BLaER1 treated with 17β-estradiol and CSF1 and Interleukin-3, amounts not matched to agents 10 nM and 100 nM (cell line): ENCODE data around the gene HEXA.

Source experiments
- H3K27ac ChIP-seq, 11 experiments: shearing (Covaris generic); formaldehyde crosslinking; 2 replicates each; pipeline ENCODE4 v1.8.1; 2022
- H3K27me3 ChIP-seq, 11 experiments: shearing (Covaris generic); formaldehyde crosslinking; 2 replicates each; pipeline ENCODE4 v1.8.1; 2022
- H3K36me3 ChIP-seq, 11 experiments: shearing (Covaris generic); formaldehyde crosslinking; 2 replicates each; pipeline ENCODE4 v1.8.1; 2022
- H3K4me1 ChIP-seq, 10 experiments: shearing (Covaris generic); formaldehyde crosslinking; 2 replicates each; pipeline ENCODE4 v1.8.1; 2022
- H3K4me2 ChIP-seq, 11 experiments: shearing (Covaris generic); formaldehyde crosslinking; 2 replicates each; pipeline ENCODE4 v1.8.1; 2022
- H3K4me3 ChIP-seq, 10 experiments: shearing (Covaris generic); formaldehyde crosslinking; 2 replicates each; pipeline ENCODE4 v1.8.1; 2022
- H3K9ac ChIP-seq, 11 experiments: shearing (Covaris generic); formaldehyde crosslinking; 2 replicates each; pipeline ENCODE4 v1.8.1; 2022
- H3K9me3 ChIP-seq, 11 experiments: shearing (Covaris generic); formaldehyde crosslinking; replicated peaks in 1 of 11; 2 replicates each; pipeline ENCODE4 v1.8.1; 2022
- H4K20me1 ChIP-seq, 11 experiments: shearing (Covaris generic); formaldehyde crosslinking; 2 replicates each; pipeline ENCODE4 v1.8.1; 2022
- Cebpa-rat ChIP-seq, 11 experiments: shearing (Covaris generic); IDR thresholded peaks; 2 replicates each; pipeline ENCODE4 v1.8.1; 2022

HEXA gene

GRCh38 chr15:72323752-72324151, 52.1 kb downstream of the HEXA start:
- Histone ChIP-seq H3K27ac (no peak overlapping the region), H3K4me3 (no peak overlapping the region), H3K4me1 (peaks cover 7 to 26% (median 13%) of the 10 kb centered on the region in 10 experiments), H3K36me3 (peaks cover 23 to 58% (median 45%) of the 10 kb centered on the region in 11 experiments), H3K27me3 (no peaks in the 10 kb centered on the region; a peak in 1 of 22 replicates), H3K4me2 (no peak overlapping the region), H3K9ac (no peak overlapping the region), H3K9me3 (peaks cover 21 to 43% (median 27%) of the 10 kb centered on the region in 11 experiments; a peak in 20 of 22 replicates), H4K20me1 (peaks cover 0 to 5% (median 0%) of the 10 kb centered on the region in 11 experiments; a peak in 1 of 22 replicates)
- no peak for TF ChIP-seq Cebpa-rat (IDR thresholded peaks at IDR 0.05)

GRCh38 chr15:72319985-72320671, 55.7 kb downstream of the HEXA start, which contains the start of gene CELF6:
CELF6 (minus strand) TSS chr15:72320157; CDS start chr15:72319874, 283 bp downstream.
- Histone ChIP-seq H3K4me3 (peak within 1 kb of the TSS; percentile 41 to 67 (median 54)), H3K9ac (peak within 1 kb of the TSS in 8 of 11 experiments; percentile 0 to 68 (median 47); a peak in 12 of 22 replicates)

GRCh38 chr15:72319360-72319984, 56.3 kb downstream of the HEXA start:
- Histone ChIP-seq H3K36me3 (peaks cover 0 to 17% (median 12%) of the 10 kb centered on the region in 11 experiments; a peak in 14 of 22 replicates), H3K9ac (0 out of 22 replicates have a peak overlapping the region, but pooled peaks of 1 of the 11 experiments have one; percentile 11), H3K27ac (peak overlapping the region in 2 of 11 experiments; percentile 44 to 53; a peak in 3 of 22 replicates), H4K20me1 (peaks cover 0 to 7% (median 0%) of the 10 kb centered on the region in 11 experiments; a peak in 1 of 22 replicates), H3K4me1 (peaks cover 18 to 68% (median 21%) of the 10 kb centered on the region in 10 experiments), H3K4me3 (no peak overlapping the region), H3K27me3 (no peaks in the 10 kb centered on the region; a peak in 1 of 22 replicates), H3K4me2 (peak overlapping the region in 3 of 11 experiments; percentile 47 to 95 (median 82); a peak in 6 of 22 replicates), H3K9me3 (peaks cover 8 to 22% (median 15%) of the 10 kb centered on the region in 11 experiments; a peak in 20 of 22 replicates)
- TF ChIP-seq Cebpa-rat (IDR thresholded peaks at IDR 0.05) = no peak

More at GRCh38 chr15:72319985-72320671, 55.7 kb downstream of the HEXA start, which contains the start of gene CELF6:
- peaks cover 0 to 7% (median 0%) of the 10 kb centered on the region in 11 experiments; a peak in 1 of 22 replicates for H4K20me1 ChIP-seq
- H3K27ac ChIP-seq = peak within 1 kb of the TSS in 3 of 11 experiments; percentile 44 to 59 (median 56); a peak in 5 of 22 replicates
- H3K4me1 ChIP-seq = peaks cover 18 to 62% (median 21%) of the 10 kb centered on the region in 10 experiments
- H3K4me2 ChIP-seq = peak within 1 kb of the TSS; percentile 62 to 95 (median 81)
- TF ChIP-seq Cebpa-rat (IDR thresholded peaks at IDR 0.05) = no peak
- H3K9me3 ChIP-seq = peaks cover 9 to 28% (median 20%) of the 10 kb centered on the region in 11 experiments; a peak in 20 of 22 replicates
- no peaks in the 10 kb centered on the region; a peak in 1 of 22 replicates for H3K27me3 ChIP-seq
- H3K36me3 ChIP-seq = peaks cover 0 to 23% (median 17%) of the 10 kb centered on the region in 11 experiments; a peak in 15 of 22 replicates

GRCh38 chr15:72318408-72318942, 57.3 kb downstream of the HEXA start:
- no peak for TF ChIP-seq Cebpa-rat (IDR thresholded peaks at IDR 0.05)
- H4K20me1 ChIP-seq = peaks cover 0 to 7% (median 0%) of the 10 kb centered on the region in 11 experiments; a peak in 2 of 22 replicates
- peaks cover 18 to 68% (median 21%) of the 10 kb centered on the region in 10 experiments for H3K4me1 ChIP-seq
- H3K27me3 ChIP-seq = no peaks in the 10 kb centered on the region; a peak in 1 of 22 replicates
- H3K9ac ChIP-seq = peak overlapping the region in 2 of 11 experiments; percentile 11 to 58; a peak in 3 of 22 replicates
- H3K4me2 ChIP-seq = peak overlapping the region in 3 of 11 experiments; percentile 47 to 95 (median 82); a peak in 6 of 22 replicates
- H3K27ac ChIP-seq = peak overlapping the region in 3 of 11 experiments; percentile 13 to 53 (median 44); a peak in 4 of 22 replicates
- H3K36me3 ChIP-seq = peaks cover 0 to 8% (median 4%) of the 10 kb centered on the region in 11 experiments; a peak in 9 of 22 replicates
- H3K9me3 ChIP-seq = peaks cover 0 to 12% (median 5%) of the 10 kb centered on the region in 11 experiments; a peak in 15 of 22 replicates
- no peak overlapping the region for H3K4me3 ChIP-seq

GRCh38 chr15:72315706-72316370, 60.0 kb downstream of the HEXA start:
- H3K9ac ChIP-seq = no peak overlapping the region
- H3K9me3 ChIP-seq = peaks cover 0 to 7% (median 0%) of the 10 kb centered on the region in 11 experiments; a peak in 1 of 22 replicates
- H3K36me3 ChIP-seq = peaks cover 0 to 14% (median 0%) of the 10 kb centered on the region in 11 experiments; a peak in 2 of 22 replicates
- peaks cover 13 to 59% (median 18%) of the 10 kb centered on the region in 10 experiments for H3K4me1 ChIP-seq
- H3K4me3 ChIP-seq = peak overlapping the region in 2 of 10 experiments; percentile 12 to 32; a peak in 1 of 20 replicates
- no peaks in the 10 kb centered on the region; a peak in 1 of 22 replicates for H3K27me3 ChIP-seq
- peak overlapping the region in 3 of 11 experiments; percentile 4 to 41 (median 10); a peak in 3 of 22 replicates for H3K27ac ChIP-seq
- no peak for TF ChIP-seq Cebpa-rat (IDR thresholded peaks at IDR 0.05)
- H4K20me1 ChIP-seq = peaks cover 0 to 10% (median 3%) of the 10 kb centered on the region in 11 experiments; a peak in 4 of 22 replicates
- peak overlapping the region in 9 of 11 experiments; percentile 3 to 95 (median 18); a peak in 11 of 22 replicates for H3K4me2 ChIP-seq

GRCh38 chr15:72313881-72314280, 61.9 kb downstream of the HEXA start:
- H3K27me3 ChIP-seq = no peaks in the 10 kb centered on the region
- H3K27ac ChIP-seq = no peak overlapping the region
- peaks cover 7 to 43% (median 11%) of the 10 kb centered on the region in 10 experiments; a peak in 16 of 20 replicates for H3K4me1 ChIP-seq
- peaks cover 0 to 28% (median 2%) of the 10 kb centered on the region in 11 experiments; a peak in 4 of 22 replicates for H4K20me1 ChIP-seq
- H3K9ac ChIP-seq = no peak overlapping the region
- H3K4me2 ChIP-seq = no peak overlapping the region
- no peak overlapping the region for H3K4me3 ChIP-seq
- no peaks in the 10 kb centered on the region for H3K9me3 ChIP-seq
- no peak for TF ChIP-seq Cebpa-rat (IDR thresholded peaks at IDR 0.05)
- peaks cover 0 to 27% (median 0%) of the 10 kb centered on the region in 11 experiments; a peak in 5 of 22 replicates for H3K36me3 ChIP-seq

GRCh38 chr15:72313448-72313840, 62.4 kb downstream of the HEXA start:
- Histone ChIP-seq H3K27ac (no peak overlapping the region), H3K9me3 (no peaks in the 10 kb centered on the region), H3K4me2 (no peak overlapping the region), H4K20me1 (peaks cover 0 to 30% (median 0%) of the 10 kb centered on the region in 11 experiments; a peak in 3 of 22 replicates), H3K4me3 (no peak overlapping the region), H3K36me3 (peaks cover 0 to 30% (median 0%) of the 10 kb centered on the region in 11 experiments; a peak in 5 of 22 replicates), H3K9ac (no peak overlapping the region), H3K27me3 (no peaks in the 10 kb centered on the region), H3K4me1 (peaks cover 7 to 39% (median 11%) of the 10 kb centered on the region in 10 experiments; a peak in 16 of 20 replicates)
- no peak for TF ChIP-seq Cebpa-rat (IDR thresholded peaks at IDR 0.05)
